Measurements from ENCODE around the gene TUBA1C. TPM values are rescaled to one million over a fixed set of nuclear protein-coding genes. Genes with fewer than 3 reads are reported as not detected.
A peak's percentile ranks its signal among the peaks of the same experiment; 100 is the strongest.
"Not testable (repeated sequence)": the region's sequence is repeated elsewhere in the genome, so short reads cannot be mapped to it uniquely, and the experiment has no call there.

Gene TUBA1C
- total and polyA plus RNA-seq, 4 experiments from 2014 or later = 50.6 to 58.0 (median 53.4) TPM

GRCh38 chr12:49233842-49234526 is 30.9 kb upstream of the TUBA1C start:
- DNase-seq = peak in 1 of 5 donors; percentile 2
- Histone ChIP-seq H3K27ac (ENCODE audit: low read depth, low read length) (peak overlapping the region; percentile 38), H3K4me3 (ENCODE audit: low read length in 2 of 2) (peak overlapping the region in 1 of 2 donors; percentile 83), H3K27me3 (ENCODE audit: insufficient read depth, low read length) (no peaks in the 10 kb centered on the region), H3K36me3 (ENCODE audit: insufficient read depth, low read length) (no peaks in the 10 kb centered on the region), H3K9me3 (ENCODE audit: control insufficient read depth in 1 of 2, low read length in 2 of 2) (no peaks in the 10 kb centered on the region), H3K4me1 (ENCODE audit: insufficient read depth, low read length) (no peaks in the 10 kb centered on the region)
- intact Hi-C loops (cut with micrococcal nuclease) = loop anchor here (1.0 kb wide), 4 partner anchors 31 to 124 kb away; partner anchors contain the start of genes LMBR1L, TUBA1B and TUBA1C
- H3K27me3 Mint-ChIP-seq = no peaks in the 10 kb centered on the region
- H3K4me1 Mint-ChIP-seq = peaks cover 0 to 13% (median 6%) of the 10 kb centered on the region in 4 donors
- H3K4me3 Mint-ChIP-seq = peak overlapping the region; percentile 21 to 93 (median 53)
- H3K9me3 Mint-ChIP-seq = no peaks in the 10 kb centered on the region
- H3K36me3 Mint-ChIP-seq = no peaks in the 10 kb centered on the region
- ChIA-PET POLR2A (ENCODE audit: partially characterized antibody) (interaction anchor here (1.0 to 3.4 kb wide), 4 partner anchors 30 to 170 kb away, joined by 3 to 36 read pairs (median 12); partner anchors contain the start of genes TUBA1A and TUBA1B), CTCF (ENCODE audit: partially characterized antibody) (interaction anchor here (0.9 to 7.4 kb wide), 11 partner anchors 10 to 147 kb away, joined by 3 to 84 read pairs (median 5); partner anchors contain the start of gene TUBA1B)
- H3K27ac Mint-ChIP-seq = peak overlapping the region in 4 of 7 donors; percentile 33 to 94 (median 73)

GRCh38 chr12:49236423-49236822 is 28.5 kb upstream of the TUBA1C start:
- H3K4me1 ChIP-seq (ENCODE audit: insufficient read depth, low read length) = no peaks in the 10 kb centered on the region
- ChIA-PET POLR2A (ENCODE audit: partially characterized antibody) (interaction anchor here (1.0 to 3.4 kb wide), 2 partner anchors 106 to 148 kb away, joined by 3 to 36 read pairs; partner anchors contain the start of gene TUBA1B), CTCF (ENCODE audit: partially characterized antibody) (interaction anchor here (1.0 to 7.4 kb wide), 7 partner anchors 9 to 173 kb away, joined by 3 to 84 read pairs (median 12); partner anchors contain the start of gene TUBA1A)
- no peak overlapping the region for H3K4me3 ChIP-seq (ENCODE audit: low read length in 2 of 2)
- no peak overlapping the region for H3K27ac ChIP-seq (ENCODE audit: low read depth, low read length)
- H3K9me3 Mint-ChIP-seq = peaks cover 0 to 2% (median 0%) of the 10 kb centered on the region in 8 donors
- intact Hi-C loops (cut with micrococcal nuclease) = no loop called here
- no peaks in the 10 kb centered on the region for H3K9me3 ChIP-seq (ENCODE audit: control insufficient read depth in 1 of 2, low read length in 2 of 2)
- H3K4me1 Mint-ChIP-seq = peaks cover 0 to 13% (median 6%) of the 10 kb centered on the region in 4 donors
- peaks cover 0 to 2% of the 10 kb centered on the region in 2 donors for H3K27me3 Mint-ChIP-seq
- no peaks in the 10 kb centered on the region for H3K36me3 Mint-ChIP-seq
- no peaks in the 10 kb centered on the region for H3K27me3 ChIP-seq (ENCODE audit: insufficient read depth, low read length)
- H3K36me3 ChIP-seq (ENCODE audit: insufficient read depth, low read length) = no peaks in the 10 kb centered on the region
- peak overlapping the region in 1 of 7 donors; percentile 31 for H3K27ac Mint-ChIP-seq
- DNase-seq = no peak
- peak overlapping the region in 1 of 8 donors; percentile 28 for H3K4me3 Mint-ChIP-seq

GRCh38 chr12:49243631-49244030 is 21.3 kb upstream of the TUBA1C start:
- peaks cover 0 to 2% (median 0%) of the 10 kb centered on the region in 8 donors for H3K9me3 Mint-ChIP-seq
- CTCF ChIA-PET (ENCODE audit: partially characterized antibody) = interaction anchor here (0.7 to 2.3 kb wide), 6 partner anchors 9 to 179 kb away, joined by 3 to 7 read pairs (median 4); no protein-coding TSS in a partner anchor
- POLR2A ChIA-PET (ENCODE audit: partially characterized antibody) = no interaction called here
- Histone ChIP-seq H3K36me3 (ENCODE audit: insufficient read depth, low read length) (no peaks in the 10 kb centered on the region), H3K4me1 (ENCODE audit: insufficient read depth, low read length) (no peaks in the 10 kb centered on the region), H3K9me3 (ENCODE audit: control insufficient read depth in 1 of 2, low read length in 2 of 2) (no peaks in the 10 kb centered on the region), H3K27ac (ENCODE audit: low read depth, low read length) (no peak overlapping the region), H3K4me3 (ENCODE audit: low read length in 2 of 2) (no peak overlapping the region), H3K27me3 (ENCODE audit: insufficient read depth, low read length) (no peaks in the 10 kb centered on the region)
- peaks cover 0 to 2% of the 10 kb centered on the region in 2 donors for H3K27me3 Mint-ChIP-seq
- no peak for DNase-seq
- intact Hi-C loops (cut with micrococcal nuclease) = no loop called here
- H3K4me1 Mint-ChIP-seq = no peaks in the 10 kb centered on the region
- no peak overlapping the region for H3K27ac Mint-ChIP-seq
- H3K4me3 Mint-ChIP-seq = no peak overlapping the region
- no peaks in the 10 kb centered on the region for H3K36me3 Mint-ChIP-seq

- POLR2A ChIA-PET (ENCODE audit: partially characterized antibody) = no interaction called here
- H3K4me3 ChIP-seq (ENCODE audit: low read length in 2 of 2) = no peak overlapping the region
- Mint-ChIP-seq H3K36me3 (no peaks in the 10 kb centered on the region), H3K27ac (no peak overlapping the region), H3K4me3 (no peak overlapping the region), H3K9me3 (peaks cover 0 to 2% (median 0%) of the 10 kb centered on the region in 8 donors), H3K4me1 (no peaks in the 10 kb centered on the region), H3K27me3 (peaks cover 0 to 2% of the 10 kb centered on the region in 2 donors)
- H3K27me3 ChIP-seq (ENCODE audit: insufficient read depth, low read length) = no peaks in the 10 kb centered on the region
- intact Hi-C loops (cut with micrococcal nuclease) = no loop called here
- CTCF ChIA-PET (ENCODE audit: partially characterized antibody) = interaction anchor here (0.9 to 2.3 kb wide), 4 partner anchors 10 to 155 kb away, joined by 3 to 7 read pairs (median 4); no protein-coding TSS in a partner anchor
- no peaks in the 10 kb centered on the region for H3K9me3 ChIP-seq (ENCODE audit: control insufficient read depth in 1 of 2, low read length in 2 of 2)
- H3K27ac ChIP-seq (ENCODE audit: low read depth, low read length) = no peak overlapping the region
- H3K36me3 ChIP-seq (ENCODE audit: insufficient read depth, low read length) = no peaks in the 10 kb centered on the region
- no peaks in the 10 kb centered on the region for H3K4me1 ChIP-seq (ENCODE audit: insufficient read depth, low read length)
- no peak for DNase-seq
Observed at GRCh38 chr12:49244176-49244575, 20.7 kb upstream of the TUBA1C start.

- Mint-ChIP-seq H3K27ac (no peak overlapping the region), H3K27me3 (peaks cover 0 to 2% of the 10 kb centered on the region in 2 donors), H3K4me1 (peaks cover 0 to 1% (median 0%) of the 10 kb centered on the region in 4 donors), H3K4me3 (no peak overlapping the region), H3K36me3 (no peaks in the 10 kb centered on the region), H3K9me3 (no peaks in the 10 kb centered on the region)
- ChIA-PET POLR2A (ENCODE audit: partially characterized antibody) (interaction anchor here (1.0 kb wide), 1 partner anchor 14 kb away, joined by 4 read pairs; the partner anchor contains the start of gene TUBA1C), CTCF (ENCODE audit: partially characterized antibody) (no interaction called here)
- Histone ChIP-seq H3K4me3 (ENCODE audit: low read length in 2 of 2) (no peak overlapping the region), H3K36me3 (ENCODE audit: insufficient read depth, low read length) (no peaks in the 10 kb centered on the region), H3K9me3 (ENCODE audit: control insufficient read depth in 1 of 2, low read length in 2 of 2) (no peaks in the 10 kb centered on the region), H3K27me3 (ENCODE audit: insufficient read depth, low read length) (no peaks in the 10 kb centered on the region), H3K4me1 (ENCODE audit: insufficient read depth, low read length) (no peaks in the 10 kb centered on the region), H3K27ac (ENCODE audit: low read depth, low read length) (no peak overlapping the region)
- intact Hi-C loops (cut with micrococcal nuclease) = no loop called here
- DNase-seq = no peak
Observed at GRCh38 chr12:49251357-49251756, 13.5 kb upstream of the TUBA1C start.

- H3K36me3 Mint-ChIP-seq = no peaks in the 10 kb centered on the region
Observed at GRCh38 chr12:49253033-49253623, 11.8 kb upstream of the TUBA1C start.

GRCh38 chr12:49255456-49255855 is 9.4 kb upstream of the TUBA1C start:
- POLR2A ChIA-PET (ENCODE audit: partially characterized antibody); H3K27me3 ChIP-seq (ENCODE audit: insufficient read depth, low read length); CTCF ChIA-PET (ENCODE audit: partially characterized antibody); H3K4me3 Mint-ChIP-seq; H3K27me3 Mint-ChIP-seq; H3K36me3 ChIP-seq (ENCODE audit: insufficient read depth, low read length); H3K9me3 Mint-ChIP-seq; H3K4me1 ChIP-seq (ENCODE audit: insufficient read depth, low read length); H3K9me3 ChIP-seq (ENCODE audit: control insufficient read depth in 1 of 2, low read length in 2 of 2); H3K36me3 Mint-ChIP-seq; intact Hi-C loops (cut with micrococcal nuclease); H3K4me1 Mint-ChIP-seq; H3K27ac Mint-ChIP-seq; H3K27ac ChIP-seq (ENCODE audit: low read depth, low read length); H3K4me3 ChIP-seq (ENCODE audit: low read length in 2 of 2); DNase-seq: not testable (repeated sequence)

More at GRCh38 chr12:49253033-49253623, 11.8 kb upstream of the TUBA1C start:
- Histone ChIP-seq H3K9me3 (ENCODE audit: control insufficient read depth in 1 of 2, low read length in 2 of 2) (no peaks in the 10 kb centered on the region), H3K4me1 (ENCODE audit: insufficient read depth, low read length) (no peaks in the 10 kb centered on the region), H3K27me3 (ENCODE audit: insufficient read depth, low read length) (no peaks in the 10 kb centered on the region), H3K36me3 (ENCODE audit: insufficient read depth, low read length) (no peaks in the 10 kb centered on the region), H3K27ac (ENCODE audit: low read depth, low read length) (no peak overlapping the region), H3K4me3 (ENCODE audit: low read length in 2 of 2) (no peak overlapping the region)
- no peak overlapping the region for H3K27ac Mint-ChIP-seq
- H3K27me3 Mint-ChIP-seq = peaks cover 0 to 2% of the 10 kb centered on the region in 2 donors
- peaks cover 0 to 1% (median under 1%) of the 10 kb centered on the region in 4 donors for H3K4me1 Mint-ChIP-seq
- CTCF ChIA-PET (ENCODE audit: partially characterized antibody) = interaction anchor here (0.5 to 2.3 kb wide), 2 partner anchors 8 to 9 kb away, joined by 3 to 6 read pairs; no protein-coding TSS in a partner anchor
- DNase-seq = no peak
- POLR2A ChIA-PET (ENCODE audit: partially characterized antibody) = interaction anchor here (1.0 kb wide), 1 partner anchor 12 kb away, joined by 4 read pairs; the partner anchor contains the start of gene TUBA1C
- H3K4me3 Mint-ChIP-seq = no peak overlapping the region
- intact Hi-C loops (cut with micrococcal nuclease) = no loop called here
- H3K9me3 Mint-ChIP-seq = no peaks in the 10 kb centered on the region
